Airway epithelial cell (primary cell): ENCODE measurements around the gene PRDM13. TPM values are rescaled to one million over a fixed set of nuclear protein-coding genes. Genes with fewer than 3 reads are reported as not detected.

Experiments
- total RNA-seq: library from RNA; depleted of rRNA; stranded (reverse); fragments of >200 nt; gene quantifications from 2 replicates; pipeline ENCODE4 v1.2.3, GENCODE V29; 2015

The PRDM13 gene
- total RNA-seq, result not detected in 2 replicates

DNA sequence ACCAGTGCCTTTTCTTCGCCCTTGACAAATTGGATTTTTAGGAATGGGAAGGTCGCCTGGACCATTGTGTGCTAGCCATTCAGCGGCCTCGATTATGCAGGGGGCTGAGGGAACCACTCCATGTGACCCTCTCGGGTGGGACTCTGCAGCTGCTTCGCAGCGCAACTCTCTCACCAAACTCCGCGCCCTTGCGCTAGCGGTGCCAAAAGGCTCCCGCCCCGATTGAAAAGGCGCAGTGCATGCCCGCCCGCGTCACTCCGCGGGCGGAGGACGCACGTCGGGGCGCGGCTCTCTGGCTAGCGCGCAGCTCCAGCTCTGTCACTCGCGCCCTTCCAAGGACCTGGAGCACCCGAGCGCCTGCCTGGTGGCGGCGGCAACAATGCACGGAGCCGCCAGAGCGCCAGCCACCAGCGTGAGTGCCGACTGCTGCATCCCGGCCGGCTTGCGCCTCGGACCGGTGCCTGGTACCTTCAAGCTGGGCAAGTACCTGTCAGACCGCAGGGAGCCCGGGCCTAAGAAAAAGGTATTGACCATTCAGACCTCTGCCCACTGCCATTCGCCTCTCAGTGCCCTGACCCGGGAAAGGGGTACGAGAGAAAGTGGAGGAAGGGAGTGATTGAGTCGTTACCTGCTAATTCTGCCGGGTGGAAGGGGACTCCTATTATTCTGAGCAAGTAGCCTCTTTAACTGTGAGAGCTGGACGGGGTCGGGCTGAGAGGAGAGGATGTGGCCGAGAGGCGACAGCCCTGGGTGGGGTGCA lies at the start of gene PRDM13:
Gene PRDM13, plus strand, starts transcription at position 178 of the 760 bp plus-strand sequence. Its CDS starts 202 bp downstream, at position 380.

DNA sequence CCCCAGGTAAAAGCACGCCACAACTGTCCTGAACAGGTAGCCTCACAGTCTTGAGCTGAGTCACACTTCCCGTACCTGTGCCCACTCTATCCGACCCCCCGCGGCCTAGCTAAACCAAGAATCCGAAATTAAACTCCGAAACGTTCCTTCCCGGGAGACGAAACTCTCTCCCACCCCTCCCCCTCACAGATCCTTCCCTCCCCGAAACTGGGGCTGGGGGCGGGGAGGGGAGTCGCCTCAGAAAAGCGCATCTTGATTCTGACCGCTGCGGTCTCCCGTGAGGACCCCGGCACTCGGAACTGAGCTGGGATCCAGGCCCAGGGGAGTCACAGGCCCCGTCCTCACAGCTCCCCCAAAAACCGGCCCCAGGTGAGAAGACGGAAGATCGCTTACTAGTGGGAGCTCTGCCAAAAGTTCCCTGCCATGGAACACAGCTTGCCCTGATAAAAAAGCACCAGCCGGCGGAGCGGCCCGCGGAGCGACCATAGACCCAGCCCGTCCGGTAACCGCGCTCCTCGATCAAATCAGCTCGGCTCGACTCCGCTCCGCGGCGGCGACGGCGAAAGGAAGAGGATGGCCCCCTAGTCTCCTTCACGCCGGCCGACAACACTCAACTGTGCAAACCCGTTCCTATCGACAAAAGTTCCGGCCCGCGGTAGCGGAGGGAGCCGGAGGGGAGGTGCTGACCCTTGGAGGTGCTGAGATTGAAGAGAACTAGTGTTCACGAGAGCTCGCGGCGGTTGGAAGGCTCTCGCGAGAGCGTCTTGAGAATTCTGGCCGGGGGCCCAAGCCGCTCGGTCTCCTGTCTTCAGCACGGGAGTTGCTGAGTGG lies 38.3 kb upstream of the PRDM13 start, which contains the start of gene CCNC:
Gene CCNC, minus strand, starts transcription at position 558 of the 831 bp plus-strand sequence. Its CDS starts 133 bp downstream, at position 425.

Other genes with a start within 250 kb of the PRDM13 start
- gene COQ3, start 212.6 kb upstream of the PRDM13 start, total RNA-seq, result 10.2 and 10.9 TPM in 2 replicates
- 19.3 and 25.5 TPM in 2 replicates for gene PNISR, start 181.5 kb upstream of the PRDM13 start, total RNA-seq
- 8.1 and 8.3 TPM in 2 replicates for gene USP45, start 91.4 kb upstream of the PRDM13 start, total RNA-seq
- 76.6 and 79.6 TPM in 2 replicates for gene CCNC, start 38.2 kb upstream of the PRDM13 start, total RNA-seq